Spleen (tissue), 7 donors: ENCODE results near the gene SIRPA.

Source experiments
- CTCF ChIP-seq, 11 experiments: fragments of 200-600 bp in 7 of 11; fragments of 450-650 bp in 4 of 11; sonication (generic) in 4 of 11; IDR thresholded peaks in 8 of 11; conservative IDR thresholded peaks in 3 of 11; 1 replicate in 7 of 11; 2 replicates in 4 of 11; pipeline versions ENCODE4 v1.4.0 to v1.8.0; 2016 to 2021; ENCODE audit warnings: antibody characterized with exemption in 11 of 11, inconsistent platforms in 4 of 11, mild to moderate bottlenecking in 1 of 11
- POLR2AphosphoS5 ChIP-seq, 3 donors: sonication (generic); formaldehyde crosslinking; IDR thresholded peaks; one replicate each; pipeline ENCODE4 v1.5.1; 2017; ENCODE audit warnings: antibody characterized with exemption in 3 of 3
- donor health status: DM: no; HTN: no; CAD: no; lungs with moderate emphysema.
- donor health status: DM: no; HTN: no; CAD: no.
- donor health status: DM: no; HTN: no; CAD: no.

- TF ChIP-seq POLR2AphosphoS5 (IDR thresholded peaks at IDR 0.05) (no peak), CTCF (IDR thresholded peaks at IDR 0.05 in 8 of 11, conservative IDR thresholded peaks at IDR 0.05 in 3 of 11) (no peak)
Observed at GRCh38 chr20:1879369-1879768, 15.8 kb upstream of the SIRPA start.
